ENCODE data around the gene GOLGA6C.
"Not testable (repeated sequence)": the region's sequence is repeated elsewhere in the genome, so short reads cannot be mapped to it uniquely, and the experiment has no call there.

Gene GOLGA6C

DNA sequence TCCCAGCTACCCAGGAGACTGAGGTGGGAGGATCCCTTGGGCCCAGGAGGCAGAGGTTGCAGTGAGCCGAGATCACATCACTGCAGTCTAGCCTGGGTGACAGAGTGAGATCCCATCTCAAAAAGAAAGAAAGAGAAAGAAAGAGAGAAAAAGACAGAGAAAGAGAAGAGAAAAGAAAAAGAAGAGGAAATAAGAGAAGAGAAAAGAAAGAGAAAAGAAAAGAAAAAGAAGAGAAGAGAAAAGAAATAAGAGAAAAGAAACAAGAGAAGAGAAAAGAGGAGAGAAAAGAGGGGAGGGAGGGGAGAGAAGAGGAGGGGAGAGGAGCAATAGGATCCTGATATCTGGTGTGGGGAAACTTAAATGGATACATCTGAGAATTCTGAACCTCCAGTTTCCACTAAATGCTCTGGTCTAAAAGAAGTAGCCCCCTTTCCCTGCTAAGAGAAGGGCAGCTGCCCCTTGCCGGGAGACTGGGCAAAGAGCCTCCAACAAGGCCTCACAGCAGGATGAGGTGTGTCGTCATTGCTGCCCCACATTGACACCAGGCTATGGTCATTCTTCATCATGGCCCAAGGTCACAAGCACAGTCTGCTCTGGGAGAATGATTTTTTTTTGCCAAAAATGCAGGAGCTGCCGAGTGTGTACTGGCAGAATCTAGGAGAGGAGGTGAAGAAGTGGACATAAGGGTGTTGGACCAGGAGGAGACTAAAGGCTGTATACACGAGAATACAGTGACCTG, 56.6 kb downstream of the GOLGA6C start:
- no peak for DNase-seq (ENCODE audit: low read depth, low spot score)

DNA sequence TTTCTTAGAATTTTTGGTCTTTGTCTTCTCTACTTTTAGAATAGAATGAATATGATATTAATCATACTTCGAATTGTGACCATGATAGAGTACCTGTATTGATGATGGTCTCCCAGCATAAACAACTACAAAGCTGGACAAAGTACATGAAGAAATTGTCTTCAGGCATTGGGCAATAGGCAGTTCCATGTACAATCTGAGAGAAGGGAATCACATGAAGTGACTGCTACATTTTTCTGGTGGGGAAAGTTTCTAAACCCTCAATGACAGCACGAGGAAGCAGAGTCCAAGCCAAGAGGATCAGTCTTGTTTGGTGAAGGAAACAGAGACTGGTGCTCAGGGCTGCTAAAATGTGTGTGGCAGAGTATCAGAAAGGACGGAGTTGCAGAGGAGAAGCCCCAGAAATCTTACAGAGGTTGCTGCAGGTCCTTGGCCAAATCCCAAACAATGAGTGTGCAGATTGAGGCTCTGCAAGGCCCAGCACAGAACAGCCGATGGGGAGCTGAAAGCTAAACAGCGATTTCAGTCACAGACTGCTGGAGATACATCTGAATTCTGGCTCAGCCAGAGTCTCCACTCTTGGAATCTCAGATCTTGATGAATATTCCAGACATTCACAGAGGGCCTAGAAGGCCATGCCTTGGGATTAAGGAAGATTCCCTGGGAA, 61.2 kb downstream of the GOLGA6C start:
- not testable (repeated sequence) for DNase-seq (ENCODE audit: low read depth, low spot score)
